NCI-H2227 treated with DMSO at 0.1 percent for 48 hours (cell line): Measurements from ENCODE around the gene GPR137.
"Not testable (repeated sequence)": the region's sequence is repeated elsewhere in the genome, so short reads cannot be mapped to it uniquely, and the experiment has no call there.

ENCODE experiments used
- DNase-seq: peaks from one replicate; lab custom pipeline; 2025; lab: John Stamatoyannopoulos, UW

GPR137 gene

GRCh38 chr11:64284962-64285884 is at the start of gene GPR137:
TSS of gene GPR137 (plus strand) at chr11:64285848. CDS start at chr11:64286525, 677 bp downstream.
- peak; percentile 73 for DNase-seq

- DNase-seq = no peak
Measured at GRCh38 chr11:64237484-64237951, 48.1 kb upstream of the GPR137 start.

- no peak for DNase-seq
Measured at GRCh38 chr11:64238076-64238475, 47.6 kb upstream of the GPR137 start.

GRCh38 chr11:64238999-64239398 is 46.6 kb upstream of the GPR137 start:
- no peak for DNase-seq

- DNase-seq = no peak
Measured at GRCh38 chr11:64239662-64240434, 45.8 kb upstream of the GPR137 start.

GRCh38 chr11:64240435-64241240 is 45.0 kb upstream of the GPR137 start, which contains the start of gene FKBP2:
TSS of gene FKBP2 (plus strand) at chr11:64241095. CDS start at chr11:64242388, 1,293 bp downstream.
- DNase-seq = peak; percentile 94

- DNase-seq = peak; percentile 99
Measured at GRCh38 chr11:64241241-64241490, 44.5 kb upstream of the GPR137 start.

- DNase-seq = no peak
Measured at GRCh38 chr11:64241491-64242374, 43.9 kb upstream of the GPR137 start.

- no peak for DNase-seq
Measured at GRCh38 chr11:64243236-64243854, 42.3 kb upstream of the GPR137 start.

- DNase-seq = no peak
Measured at GRCh38 chr11:64244107-64244506, 41.5 kb upstream of the GPR137 start.

- no peak for DNase-seq
Measured at GRCh38 chr11:64244966-64245365, 40.7 kb upstream of the GPR137 start.

- DNase-seq = no peak
Measured at GRCh38 chr11:64245401-64245796, 40.2 kb upstream of the GPR137 start.

- no peak for DNase-seq
Measured at GRCh38 chr11:64245797-64246620, 39.6 kb upstream of the GPR137 start.

GRCh38 chr11:64246621-64246870 is 39.1 kb upstream of the GPR137 start:
- DNase-seq = not testable (repeated sequence)

- DNase-seq = peak; percentile 85
Measured at GRCh38 chr11:64246871-64247728, 38.5 kb upstream of the GPR137 start, which contains the start of gene PPP1R14B. TSS of gene PPP1R14B (minus strand) at chr11:64246943. CDS start at chr11:64246673, 270 bp downstream.

GRCh38 chr11:64247729-64248531 is 37.7 kb upstream of the GPR137 start:
- DNase-seq = peak; percentile 26

GRCh38 chr11:64248578-64248977 is 37.1 kb upstream of the GPR137 start:
- no peak for DNase-seq

GRCh38 chr11:64249038-64249437 is 36.6 kb upstream of the GPR137 start:
- DNase-seq = no peak
